Gastrocnemius medialis (tissue), 4 donors: Measurements from ENCODE around the gene ASIC2. TPM values are rescaled to one million over a fixed set of nuclear protein-coding genes. Genes with fewer than 3 reads are reported as not detected.
A peak's percentile ranks its signal among the peaks of the same experiment; 100 is the strongest.
"Not testable (repeated sequence)": the region's sequence is repeated elsewhere in the genome, so short reads cannot be mapped to it uniquely, and the experiment has no call there.

Source experiments
- ATAC-seq, 2 donors: fragments of 150-250 bp; one replicate each; pipeline ENCODE4 v1.9.1; 2016
- DNase-seq, 2 donors: peaks; one replicate each; pipeline ENCODE4 v3.0.0-alpha.2; 2019
- H3K27ac ChIP-seq, 4 donors: fragments of 200-600 bp; sonication (generic); 1 replicate in 1 of 4; 2 replicates in 3 of 4; pipeline ENCODE4 v1.5.1; 2016 to 2018; ENCODE audit warnings: mild to moderate bottlenecking in 2 of 4, moderate library complexity in 1 of 4
- H3K27me3 ChIP-seq, 3 donors: fragments of 200-600 bp; sonication (generic) in 2 of 3; 1 replicate in 1 of 3; 2 replicates in 2 of 3; pipeline versions ENCODE4 v1.5.1 to v1.6.0; 2016 to 2019; ENCODE audit warnings: mild to moderate bottlenecking in 1 of 3, moderate library complexity in 1 of 3
- H3K36me3 ChIP-seq, 2 donors: fragments of 200-600 bp; sonication (generic) in 1 of 2; one replicate each; pipeline ENCODE4 v1.5.1; 2017 to 2018
- H3K4me1 ChIP-seq, 2 donors: fragments of 200-600 bp; sonication (generic) in 1 of 2; one replicate each; pipeline ENCODE4 v1.5.1; 2016 to 2017; ENCODE audit warnings: mild to moderate bottlenecking in 2 of 2
- H3K4me3 ChIP-seq, 4 donors: fragments of 200-600 bp; sonication (generic) in 3 of 4; 1 replicate in 1 of 4; 2 replicates in 3 of 4; pipeline ENCODE4 v1.5.1; 2016 to 2019; ENCODE audit warnings: mild to moderate bottlenecking in 2 of 4
- H3K9me3 ChIP-seq, 3 donors: fragments of 200-600 bp; sonication (generic) in 2 of 3; 1 replicate in 1 of 3; 2 replicates in 2 of 3; pipeline ENCODE4 v1.5.1; 2016 to 2019
- POLR2A ChIP-seq, 2 donors: fragments of 450-650 bp; IDR thresholded peaks; one replicate each; pipeline ENCODE4 v1.6.1; 2017; ENCODE audit warnings: antibody characterized with exemption in 2 of 2, mild to moderate bottlenecking in 2 of 2, moderate library complexity in 2 of 2
- in situ Hi-C, 4 donors: fragments of 200-750 bp; cut with MboI; loops; one replicate each; pipeline versions ENCODE4 v1.15.0 to v1.8.0; 2017; ENCODE audit warnings: low sequenced_read_pairs in 4 of 4
- intact Hi-C: fragments of 100-400 bp; cut with DNase I; formaldehyde crosslinking; loops from one replicate; pipeline ENCODE4 v1.15.1; 2023; ENCODE audit warnings: low total_unique reads
- total RNA-seq, 4 donors: library from RNA; depleted of rRNA; stranded (reverse); fragments of >200 nt; gene quantifications; one replicate each; pipeline versions ENCODE4 v1.1.0 to v1.2.3, GENCODE V29; 2016
- TF ChIP-seq, protein P1 (sequence below), 5 experiments: fragments of 450-650 bp in 3 of 5; fragments of 200-600 bp in 2 of 5; sonication (generic) in 2 of 5; IDR thresholded peaks in 4 of 5; conservative IDR thresholded peaks in 1 of 5; 1 replicate in 4 of 5; 2 replicates in 1 of 5; pipeline ENCODE4 v1.5.1; 2016 to 2019; ENCODE audit warnings: antibody characterized with exemption in 5 of 5, mild to moderate bottlenecking in 3 of 5, moderate library complexity in 3 of 5

ASIC2 gene
- total RNA-seq, 4 donors from 2014 or later, result not detected

GRCh38 chr17:32976605-32977004, 316.5 kb downstream of the ASIC2 start:
- in situ Hi-C loops, result no loop called here
- intact Hi-C loops, result no loop called here
- Histone ChIP-seq H3K4me3 (no peak overlapping the region), H3K9me3 (no peaks in the 10 kb centered on the region), H3K4me1 (no peaks in the 10 kb centered on the region), H3K27ac (no peak overlapping the region), H3K27me3 (no peaks in the 10 kb centered on the region), H3K36me3 (no peaks in the 10 kb centered on the region)
- ATAC-seq (no peak), DNase-seq (no peak)
- no peak for TF ChIP-seq POLR2A (IDR thresholded peaks at IDR 0.05)
- TF ChIP-seq, protein P1, sequence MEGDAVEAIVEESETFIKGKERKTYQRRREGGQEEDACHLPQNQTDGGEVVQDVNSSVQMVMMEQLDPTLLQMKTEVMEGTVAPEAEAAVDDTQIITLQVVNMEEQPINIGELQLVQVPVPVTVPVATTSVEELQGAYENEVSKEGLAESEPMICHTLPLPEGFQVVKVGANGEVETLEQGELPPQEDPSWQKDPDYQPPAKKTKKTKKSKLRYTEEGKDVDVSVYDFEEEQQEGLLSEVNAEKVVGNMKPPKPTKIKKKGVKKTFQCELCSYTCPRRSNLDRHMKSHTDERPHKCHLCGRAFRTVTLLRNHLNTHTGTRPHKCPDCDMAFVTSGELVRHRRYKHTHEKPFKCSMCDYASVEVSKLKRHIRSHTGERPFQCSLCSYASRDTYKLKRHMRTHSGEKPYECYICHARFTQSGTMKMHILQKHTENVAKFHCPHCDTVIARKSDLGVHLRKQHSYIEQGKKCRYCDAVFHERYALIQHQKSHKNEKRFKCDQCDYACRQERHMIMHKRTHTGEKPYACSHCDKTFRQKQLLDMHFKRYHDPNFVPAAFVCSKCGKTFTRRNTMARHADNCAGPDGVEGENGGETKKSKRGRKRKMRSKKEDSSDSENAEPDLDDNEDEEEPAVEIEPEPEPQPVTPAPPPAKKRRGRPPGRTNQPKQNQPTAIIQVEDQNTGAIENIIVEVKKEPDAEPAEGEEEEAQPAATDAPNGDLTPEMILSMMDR (IDR thresholded peaks at IDR 0.05 in 4 of 5, conservative IDR thresholded peaks at IDR 0.05 in 1 of 5), result no peak

DNA sequence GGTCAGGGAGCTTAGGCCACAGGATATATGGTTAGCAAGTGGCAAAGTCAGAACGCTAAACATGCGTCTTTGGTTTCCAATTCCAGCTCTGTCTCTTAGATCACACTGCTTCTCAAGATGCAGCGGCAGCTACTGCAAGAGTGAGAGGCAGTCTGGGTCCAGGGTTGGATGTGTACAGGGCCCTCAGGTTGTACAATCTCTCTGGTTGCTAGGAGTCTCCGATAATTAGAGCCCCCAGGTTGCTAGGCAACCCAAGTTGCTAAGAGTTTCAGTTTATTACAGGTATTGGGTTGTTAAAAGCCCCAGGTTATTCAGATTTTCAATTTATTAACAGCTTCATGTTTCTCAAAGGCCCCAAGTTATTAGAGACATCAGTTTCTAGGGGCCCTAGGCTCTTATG, 317.0 kb downstream of the ASIC2 start:
- intact Hi-C loops, result no loop called here
- no peaks in the 10 kb centered on the region for H3K36me3 ChIP-seq
- H3K4me3 ChIP-seq, result no peak overlapping the region
- ATAC-seq, result no peak
- DNase-seq, result no peak
- H3K27ac ChIP-seq, result no peak overlapping the region
- H3K9me3 ChIP-seq, result no peaks in the 10 kb centered on the region
- no peaks in the 10 kb centered on the region for H3K27me3 ChIP-seq
- H3K4me1 ChIP-seq, result no peaks in the 10 kb centered on the region
- TF ChIP-seq, protein P1 (IDR thresholded peaks at IDR 0.05 in 4 of 5, conservative IDR thresholded peaks at IDR 0.05 in 1 of 5), result no peak
- no peak for TF ChIP-seq POLR2A (IDR thresholded peaks at IDR 0.05)
- in situ Hi-C loops, result no loop called here

DNA sequence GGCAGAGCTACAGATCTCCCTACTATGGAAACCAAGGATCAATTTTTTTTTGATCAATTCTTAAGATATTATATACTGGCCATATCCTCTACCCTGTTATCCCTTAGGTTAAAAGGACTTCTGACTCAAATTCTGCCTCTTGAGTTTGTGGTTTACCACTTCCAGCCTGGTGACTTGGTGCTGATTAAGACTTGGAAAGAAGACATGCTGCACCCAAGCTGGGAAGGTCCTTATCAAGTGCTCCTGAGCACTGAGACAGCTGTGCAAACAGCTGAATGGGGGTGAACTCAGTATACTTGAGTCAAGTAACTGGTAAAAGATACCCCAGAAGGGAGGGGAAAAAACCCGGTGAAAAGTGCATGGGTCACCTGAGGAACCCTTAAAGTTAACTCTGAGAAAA, 321.9 kb downstream of the ASIC2 start:
- Histone ChIP-seq H3K4me3 (no peak overlapping the region), H3K4me1 (no peaks in the 10 kb centered on the region), H3K36me3 (no peaks in the 10 kb centered on the region), H3K27ac (no peak overlapping the region), H3K27me3 (no peaks in the 10 kb centered on the region), H3K9me3 (no peaks in the 10 kb centered on the region)
- ATAC-seq (no peak), DNase-seq (no peak)
- intact Hi-C loops (no loop called here), in situ Hi-C loops (loop anchor here in 1 of 4 donors (25.0 kb wide), 1 partner anchor 91 kb away; no protein-coding TSS in a partner anchor)
- TF ChIP-seq, protein P1 (IDR thresholded peaks at IDR 0.05 in 4 of 5, conservative IDR thresholded peaks at IDR 0.05 in 1 of 5), result no peak
- TF ChIP-seq POLR2A (IDR thresholded peaks at IDR 0.05), result no peak

GRCh38 chr17:32970281-32970680, 322.8 kb downstream of the ASIC2 start:
- DNase-seq, result peak in 1 of 2 donors; percentile 33
- no peaks in the 10 kb centered on the region for H3K9me3 ChIP-seq
- TF ChIP-seq, protein P1 (IDR thresholded peaks at IDR 0.05 in 4 of 5, conservative IDR thresholded peaks at IDR 0.05 in 1 of 5), result no peak
- no peak for TF ChIP-seq POLR2A (IDR thresholded peaks at IDR 0.05)
- peak in 1 of 2 donors; percentile 36 for ATAC-seq
- no peak overlapping the region for H3K4me3 ChIP-seq
- H3K4me1 ChIP-seq, result no peaks in the 10 kb centered on the region
- in situ Hi-C loops, result loop anchor here in 1 of 4 donors (25.0 kb wide), 1 partner anchor 92 kb away; no protein-coding TSS in a partner anchor
- intact Hi-C loops, result no loop called here
- no peak overlapping the region for H3K27ac ChIP-seq
- no peaks in the 10 kb centered on the region for H3K27me3 ChIP-seq
- H3K36me3 ChIP-seq, result no peaks in the 10 kb centered on the region

GRCh38 chr17:32969231-32969630, 323.9 kb downstream of the ASIC2 start:
- H3K36me3 ChIP-seq, H3K27me3 ChIP-seq, H3K27ac ChIP-seq, ATAC-seq, intact Hi-C loops, H3K4me1 ChIP-seq, DNase-seq, H3K9me3 ChIP-seq, H3K4me3 ChIP-seq: not testable (repeated sequence)
- in situ Hi-C loops, result loop anchor here in 1 of 4 donors (25.0 kb wide), 1 partner anchor 93 kb away; no protein-coding TSS in a partner anchor
